Renal cortex interstitium (tissue), 15 donors: ENCODE data around the gene PCDHGB6. TPM values are rescaled to one million over a fixed set of nuclear protein-coding genes. Genes with fewer than 3 reads are reported as not detected.
"Not testable (repeated sequence)": the region's sequence is repeated elsewhere in the genome, so short reads cannot be mapped to it uniquely, and the experiment has no call there.

Source experiments
- DNase-seq, 11 donors: peaks; one replicate each; pipeline ENCODE4 v3.0.0-alpha.2; 2013; ENCODE audit warnings: low read depth in 9 of 11, low spot score in 4 of 11; ENCODE audit errors: extremely low read depth in 1 of 11
- long read RNA-seq, 16 experiments: transcript quantifications; one replicate each; lab custom pipeline, GENCODE V29; 2026
- polyA plus RNA-seq, 3 donors: library from polyadenylated mRNA; unstranded; fragments of 120-200 nt; gene quantifications; one replicate each; pipeline ENCODE4 v1.2.1, GENCODE V29; 2013; ENCODE audit not compliant: insufficient read length in 3 of 3

The PCDHGB6 gene
- polyA plus RNA-seq, result 1 to 10 TPM; 6.7 to 7.6 (median 7.6) TPM
- long read RNA-seq, donor 1, full-length matches to known transcripts, result 7 of 7 reads
- long read RNA-seq, donor 1, partial matches to known transcripts, result 0 of 7 reads
- long read RNA-seq, donor 1, other reads (novel, unspliced or antisense), result 0 of 7 reads
- long read RNA-seq, donor 2, full-length matches to known transcripts, result 3 of 3 reads
- long read RNA-seq, donor 2, partial matches to known transcripts, result 0 of 3 reads
- long read RNA-seq, donor 2, other reads (novel, unspliced or antisense), result 0 of 3 reads
- long read RNA-seq, donor 3, full-length matches to known transcripts, result 7 of 7 reads
- long read RNA-seq, donor 3, partial matches to known transcripts, result 0 of 7 reads
- long read RNA-seq, donor 3, other reads (novel, unspliced or antisense), result 0 of 7 reads
- long read RNA-seq, donor 4, full-length matches to known transcripts, result 2 of 2 reads
- long read RNA-seq, donor 4, partial matches to known transcripts, result 0 of 2 reads
- long read RNA-seq, donor 4, other reads (novel, unspliced or antisense), result 0 of 2 reads
- long read RNA-seq, donor 5, result 0 reads
- long read RNA-seq, donor 6, full-length matches to known transcripts, result 9 of 9 reads
- long read RNA-seq, donor 6, partial matches to known transcripts, result 0 of 9 reads
- long read RNA-seq, donor 6, other reads (novel, unspliced or antisense), result 0 of 9 reads
- long read RNA-seq, donor 7, full-length matches to known transcripts, result 6 of 6 reads
- long read RNA-seq, donor 7, partial matches to known transcripts, result 0 of 6 reads
- long read RNA-seq, donor 7, other reads (novel, unspliced or antisense), result 0 of 6 reads
- long read RNA-seq, donor 8, result 0 reads
- long read RNA-seq, donor 9, full-length matches to known transcripts, result 5 of 5 reads
- long read RNA-seq, donor 9, partial matches to known transcripts, result 0 of 5 reads
- long read RNA-seq, donor 9, other reads (novel, unspliced or antisense), result 0 of 5 reads
- long read RNA-seq, donor 10, full-length matches to known transcripts, result 2 of 2 reads
- long read RNA-seq, donor 10, partial matches to known transcripts, result 0 of 2 reads
- long read RNA-seq, donor 10, other reads (novel, unspliced or antisense), result 0 of 2 reads
- long read RNA-seq, donor 11, full-length matches to known transcripts, result 6 of 6 reads
- long read RNA-seq, donor 11, partial matches to known transcripts, result 0 of 6 reads
- long read RNA-seq, donor 11, other reads (novel, unspliced or antisense), result 0 of 6 reads
- long read RNA-seq, donor 12, full-length matches to known transcripts, result 2 of 2 reads
- long read RNA-seq, donor 12, partial matches to known transcripts, result 0 of 2 reads
- long read RNA-seq, donor 12, other reads (novel, unspliced or antisense), result 0 of 2 reads
- long read RNA-seq, donor 13, result 0 reads
- long read RNA-seq, donor 14, full-length matches to known transcripts, result 3 of 3 reads
- long read RNA-seq, donor 14, partial matches to known transcripts, result 0 of 3 reads
- long read RNA-seq, donor 14, other reads (novel, unspliced or antisense), result 0 of 3 reads
- long read RNA-seq, donor 15, full-length matches to known transcripts, result 2 of 2 reads
- long read RNA-seq, donor 15, partial matches to known transcripts, result 0 of 2 reads
- long read RNA-seq, donor 15, other reads (novel, unspliced or antisense), result 0 of 2 reads
- long read RNA-seq, donor 16, full-length matches to known transcripts, result 16 of 16 reads
- long read RNA-seq, donor 16, partial matches to known transcripts, result 0 of 16 reads
- long read RNA-seq, donor 16, other reads (novel, unspliced or antisense), result 0 of 16 reads

- DNase-seq, result not testable (repeated sequence)
These were observed at the start of gene PCDHGB6 for GRCh38 chr5:141407790-141408505. Gene PCDHGB6, plus strand, starts transcription at chr5:141408021. Its CDS starts 182 bp downstream, at chr5:141408203.

- no peak for DNase-seq
These were observed 47.9 kb upstream of the PCDHGB6 start, which contains the start of gene PCDHGB2 for GRCh38 chr5:141359790-141360426. Gene PCDHGB2, plus strand, starts transcription at chr5:141359994. Its CDS starts 142 bp downstream, at chr5:141360136.

- DNase-seq, result no peak
These were observed 47.1 kb upstream of the PCDHGB6 start for GRCh38 chr5:141360685-141361084.

- no peak for DNase-seq
These were observed 45.1 kb upstream of the PCDHGB6 start for GRCh38 chr5:141362719-141363118.

GRCh38 chr5:141363952-141364660 lies 43.7 kb upstream of the PCDHGB6 start, which contains the start of gene PCDHGA5:
Gene PCDHGA5, plus strand, starts transcription at chr5:141364162. Its CDS starts 169 bp downstream, at chr5:141364331.
- DNase-seq, result no peak

- no peak for DNase-seq
These were observed 41.6 kb upstream of the PCDHGB6 start for GRCh38 chr5:141366016-141366896.

GRCh38 chr5:141369994-141370848 lies 37.6 kb upstream of the PCDHGB6 start, which contains the start of gene PCDHGB3:
Gene PCDHGB3, plus strand, starts transcription at chr5:141370242. Its CDS starts 153 bp downstream, at chr5:141370395.
- DNase-seq, result no peak

GRCh38 chr5:141371572-141372475 lies 36.0 kb upstream of the PCDHGB6 start:
- no peak for DNase-seq

GRCh38 chr5:141373673-141374317 lies 34.0 kb upstream of the PCDHGB6 start, which contains the start of gene PCDHGA6:
Gene PCDHGA6, plus strand, starts transcription at chr5:141373891. Its CDS starts 193 bp downstream, at chr5:141374084.
- no peak for DNase-seq

GRCh38 chr5:141374627-141375026 lies 33.2 kb upstream of the PCDHGB6 start:
- DNase-seq, result no peak

GRCh38 chr5:141375444-141376155 lies 32.2 kb upstream of the PCDHGB6 start:
- DNase-seq, result not testable (repeated sequence)
